HCT116 (cell line): ENCODE data around the gene SLC6A3. TPM values are rescaled to one million over a fixed set of nuclear protein-coding genes. Genes with fewer than 3 reads are reported as not detected.

Experiments used
- ATAC-seq: fragments of 200-7000 bp; cut with Tn5 transposase; 2 replicates; pipeline ENCODE4 v1.9.1; 2020; ENCODE audit warnings: mild to moderate bottlenecking, moderate library complexity
- BruUV-seq: library from RNA; stranded (reverse); fragments of 400-500 nt; replicated peaks from 2 replicates; lab custom pipeline; 2021; lab: Mats Ljungman, UMichigan
- CTCF ChIA-PET: fragments of 300-600 bp; sonication (Branson Sonifier 250); formaldehyde crosslinking; loops from one replicate; lab custom pipeline; 2021; ENCODE audit warnings: antibody characterized with exemption; lab: Charles Lee
- POLR2A ChIA-PET: fragments of 300-600, 350-600 bp; sonication (Branson Sonifier 250); formaldehyde crosslinking; loops from one replicate; lab custom pipeline; 2021; ENCODE audit warnings: antibody characterized with exemption; lab: Charles Lee
- RAD21 ChIA-PET, 2 experiments: fragments of 300-600 bp; sonication (Branson Sonifier 250); formaldehyde crosslinking; loops; one replicate each; lab custom pipeline; 2023; ENCODE audit warnings: low total read pairs in 2 of 2; ENCODE audit not compliant: uncharacterized antibody in 2 of 2, unreplicated experiment in 2 of 2, low non-redundant PET in 1 of 2; lab: Charles Lee
- DNase-seq: peaks from one replicate; pipeline ENCODE4 v3.0.0-alpha.2; 2010; ENCODE audit warnings: low read depth, low spot score
- H2AFZ ChIP-seq: fragments of 200-600 bp; shearing (Covaris generic), sonication (generic); 2 replicates; pipeline ENCODE4 v1.6.1; 2017; ENCODE audit warnings: low read depth, mixed run types, mixed read lengths, antibody characterized with exemption, low read length; ENCODE audit not compliant: poor library complexity, severe bottlenecking
- H3K27ac ChIP-seq: 2 replicates; pipeline ENCODE4 v1.5.1; 2012; ENCODE audit warnings: low read depth, low read length
- H3K27me3 ChIP-seq: fragments of 200-600 bp; sonication (generic); 2 replicates; pipeline ENCODE4 v1.6.1; 2016; ENCODE audit warnings: mixed run types, low read length, mixed read lengths; ENCODE audit not compliant: insufficient read depth
- H3K36me3 ChIP-seq, 2 experiments: fragments of 200-500 bp in 1 of 2; fragments of 200-600 bp in 1 of 2; sonication (Bioruptor generic) in 1 of 2; sonication (generic) in 1 of 2; 2 replicates each; pipeline versions ENCODE4 v1.5.1 to v1.6.1; 2014 to 2016; ENCODE audit warnings: low read length in 2 of 2, inconsistent platforms in 1 of 2, mixed read lengths in 1 of 2, mixed run types in 1 of 2; ENCODE audit not compliant: insufficient read depth in 2 of 2, control insufficient read depth in 1 of 2
- H3K4me1 ChIP-seq, 2 experiments: fragments of 200-600 bp in 1 of 2; sonication (generic) in 1 of 2; 2 replicates each; pipeline versions ENCODE4 v1.5.1 to v1.6.1; 2012 to 2017; ENCODE audit warnings: low read length in 2 of 2, inconsistent platforms in 1 of 2, mild to moderate bottlenecking in 1 of 2, mixed read lengths in 1 of 2, mixed run types in 1 of 2, moderate library complexity in 1 of 2; ENCODE audit not compliant: insufficient read depth in 2 of 2, control insufficient read depth in 1 of 2
- H3K4me2 ChIP-seq: fragments of 200-600 bp; sonication (generic); 2 replicates; pipeline ENCODE4 v1.6.1; 2017; ENCODE audit warnings: mixed run types, low read length, mixed read lengths
- H3K4me3 ChIP-seq, 2 experiments: fragments of 200-600 bp in 1 of 2; sonication (generic) in 1 of 2; replicated peaks in 1 of 2; 2 replicates each; pipeline ENCODE4 v1.5.1; 2011 to 2016; ENCODE audit warnings: low read length in 2 of 2, control low read depth in 1 of 2, low read depth in 1 of 2, mild to moderate bottlenecking in 1 of 2, mixed read lengths in 1 of 2, mixed run types in 1 of 2
- H3K79me2 ChIP-seq: fragments of 200-600 bp; sonication (generic); 2 replicates; pipeline ENCODE4 v1.6.1; 2017; ENCODE audit warnings: mild to moderate bottlenecking, mixed run types, low read length, moderate library complexity, mixed read lengths; ENCODE audit not compliant: insufficient read depth
- H3K9ac ChIP-seq: fragments of 200-600 bp; sonication (generic); 2 replicates; pipeline ENCODE4 v1.6.1; 2016; ENCODE audit warnings: low read length, mixed read lengths
- H3K9me2 ChIP-seq: fragments of 200-600 bp; sonication (generic), shearing (Covaris generic); 2 replicates; pipeline ENCODE4 v1.6.1; 2017; ENCODE audit warnings: mixed run types, mild to moderate bottlenecking, moderate library complexity; ENCODE audit not compliant: insufficient read depth
- H3K9me3 ChIP-seq, 2 experiments: fragments of 200-500 bp in 1 of 2; fragments of 200-600 bp in 1 of 2; sonication (Bioruptor generic) in 1 of 2; sonication (generic) in 1 of 2; 2 replicates each; pipeline ENCODE4 v1.6.1; 2014 to 2017; ENCODE audit warnings: low read length in 2 of 2, mixed read lengths in 2 of 2, inconsistent platforms in 1 of 2, low read depth in 1 of 2, mild to moderate bottlenecking in 1 of 2, mixed run types in 1 of 2, moderate library complexity in 1 of 2; ENCODE audit not compliant: control insufficient read depth in 1 of 2, insufficient read depth in 1 of 2
- H4K20me1 ChIP-seq: fragments of 200-600 bp; sonication (generic), shearing (Covaris generic); 2 replicates; pipeline ENCODE4 v1.6.1; 2017; ENCODE audit warnings: mixed run types, mild to moderate bottlenecking, moderate library complexity; ENCODE audit not compliant: insufficient read depth
- EGR1 ChIP-seq: IDR thresholded peaks from 2 replicates; pipeline ENCODE4 v1.6.1; 2012; ENCODE audit warnings: low read depth
- ELF1 ChIP-seq: IDR thresholded peaks from 2 replicates; pipeline ENCODE4 v1.6.1; 2012; ENCODE audit warnings: low read depth, borderline replicate concordance
- EZH2phosphoT487 ChIP-seq: fragments of 200-600 bp; IDR thresholded peaks from 2 replicates; pipeline ENCODE4 v1.6.1; 2018; ENCODE audit warnings: antibody characterized with exemption, borderline replicate concordance
- FOSL1 ChIP-seq: IDR thresholded peaks from 2 replicates; pipeline ENCODE4 v1.6.1; 2012; ENCODE audit warnings: low read depth
- JUND ChIP-seq: IDR thresholded peaks from 2 replicates; pipeline ENCODE4 v1.6.1; 2012
- POLR2AphosphoS5 ChIP-seq: IDR thresholded peaks from 2 replicates; pipeline ENCODE4 v1.6.1; 2011; ENCODE audit warnings: mild to moderate bottlenecking, low read depth, low read length, moderate library complexity
- RAD21 ChIP-seq: IDR thresholded peaks from 2 replicates; pipeline ENCODE4 v1.6.1; 2012; ENCODE audit warnings: low read depth, mild to moderate bottlenecking
- SIN3A ChIP-seq: IDR thresholded peaks from 2 replicates; pipeline ENCODE4 v1.6.1; 2012; ENCODE audit warnings: low read depth
- SP1 ChIP-seq: IDR thresholded peaks from 2 replicates; pipeline ENCODE4 v1.6.1; 2012; ENCODE audit warnings: low read depth
- SRF ChIP-seq: IDR thresholded peaks from 2 replicates; pipeline ENCODE4 v1.6.1; 2012; ENCODE audit warnings: low read depth
- YY1 ChIP-seq: IDR thresholded peaks from 2 replicates; pipeline ENCODE4 v1.6.1; 2011; ENCODE audit warnings: low read length, low read depth, moderate library complexity, mild to moderate bottlenecking; ENCODE audit not compliant: insufficient replicate concordance; ENCODE audit errors: extremely low read depth
- ZNF274 ChIP-seq: fragments of 200-500 bp; sonication (Bioruptor generic); IDR thresholded peaks from 2 replicates; pipeline ENCODE4 v1.6.1; 2014; ENCODE audit warnings: mild to moderate bottlenecking, low read depth, low read length, inconsistent platforms
- intact Hi-C: fragments of 100-400 bp; cut with micrococcal nuclease; formaldehyde crosslinking; loops from 2 replicates; pipeline ENCODE4 v1.10.0; 2022
- total RNA-seq: library from RNA; stranded (reverse); gene quantifications from one replicate; pipeline ENCODE4 v1.2.1, GENCODE V29; 2021; ENCODE audit not compliant: unreplicated experiment
- TF ChIP-seq, protein P1 (sequence below): IDR thresholded peaks from 2 replicates; pipeline ENCODE4 v1.6.1; 2012
- TF ChIP-seq, protein P2 (sequence below), 3 experiments: fragments of 200-600 bp in 1 of 3; sonication (generic) in 1 of 3; IDR thresholded peaks in 2 of 3; conservative IDR thresholded peaks in 1 of 3; 2 replicates each; pipeline ENCODE4 v1.5.1; 2012 to 2017; ENCODE audit warnings: low read depth in 2 of 3, low read length in 2 of 3, antibody characterized with exemption in 1 of 3, borderline replicate concordance in 1 of 3, control low read depth in 1 of 3, mild to moderate bottlenecking in 1 of 3, mixed read lengths in 1 of 3, mixed run types in 1 of 3, moderate library complexity in 1 of 3; ENCODE audit not compliant: insufficient read depth in 1 of 3
- TF ChIP-seq, protein P3 (sequence below): IDR thresholded peaks from 2 replicates; pipeline ENCODE4 v1.6.1; 2012; ENCODE audit warnings: low read depth

The SLC6A3 gene
- total RNA-seq, 1 experiment from 2014 or later, result not detected

DNA sequence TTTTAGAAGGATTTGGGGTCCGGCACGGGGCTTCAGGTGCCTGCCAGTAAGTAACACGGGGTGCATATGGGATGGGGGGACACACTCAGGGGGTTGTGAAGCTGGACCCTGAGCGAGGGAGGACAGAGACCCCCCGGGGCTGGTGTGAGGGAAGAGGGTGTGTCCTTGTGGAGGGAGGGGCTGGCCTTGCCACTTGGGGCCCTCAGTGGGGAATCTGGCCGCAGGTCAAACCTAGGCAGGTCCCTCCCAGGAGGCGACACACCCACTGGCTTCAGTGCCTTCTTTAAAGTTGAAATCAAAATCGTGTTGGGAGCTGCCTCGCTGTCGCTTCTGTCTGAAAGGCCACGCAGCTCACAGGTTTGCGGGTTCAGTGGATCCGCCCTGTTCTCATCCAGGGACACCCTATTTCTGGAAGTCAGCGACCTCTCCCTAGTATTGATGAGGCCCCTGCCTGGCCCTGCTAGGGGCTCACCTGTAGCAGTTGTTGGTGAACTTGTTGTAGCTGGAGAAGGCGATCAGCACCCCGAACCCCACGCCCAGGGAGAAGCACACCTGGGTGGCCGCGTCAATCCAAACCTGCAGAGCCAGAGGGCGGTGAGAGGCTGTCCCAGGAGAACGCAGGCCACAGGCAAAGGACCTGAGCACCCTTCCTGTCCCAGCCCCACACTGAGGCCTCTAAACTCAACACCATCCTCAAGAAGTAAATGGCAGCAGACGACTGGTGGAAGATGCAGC is 29.4 kb downstream of the SLC6A3 start:
- no peak overlapping the region for H2AFZ ChIP-seq
- H3K9me2 ChIP-seq, result no peaks in the 10 kb centered on the region
- no peaks in the 10 kb centered on the region for H3K9me3 ChIP-seq
- ChIA-PET CTCF (no interaction called here), RAD21 (no interaction called here), POLR2A (no interaction called here)
- no peak for DNase-seq
- no peak overlapping the region for H3K4me3 ChIP-seq
- no peaks in the 10 kb centered on the region for H3K36me3 ChIP-seq
- TF ChIP-seq EGR1, result no peak
- no peak for TF ChIP-seq JUND
- TF ChIP-seq POLR2AphosphoS5, result no peak
- no peak for TF ChIP-seq RAD21
- TF ChIP-seq, protein P1, sequence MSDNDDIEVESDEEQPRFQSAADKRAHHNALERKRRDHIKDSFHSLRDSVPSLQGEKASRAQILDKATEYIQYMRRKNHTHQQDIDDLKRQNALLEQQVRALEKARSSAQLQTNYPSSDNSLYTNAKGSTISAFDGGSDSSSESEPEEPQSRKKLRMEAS, result no peak
- no peak for TF ChIP-seq FOSL1
- TF ChIP-seq SIN3A, result no peak
- no peak for TF ChIP-seq SP1
- TF ChIP-seq, protein P2, sequence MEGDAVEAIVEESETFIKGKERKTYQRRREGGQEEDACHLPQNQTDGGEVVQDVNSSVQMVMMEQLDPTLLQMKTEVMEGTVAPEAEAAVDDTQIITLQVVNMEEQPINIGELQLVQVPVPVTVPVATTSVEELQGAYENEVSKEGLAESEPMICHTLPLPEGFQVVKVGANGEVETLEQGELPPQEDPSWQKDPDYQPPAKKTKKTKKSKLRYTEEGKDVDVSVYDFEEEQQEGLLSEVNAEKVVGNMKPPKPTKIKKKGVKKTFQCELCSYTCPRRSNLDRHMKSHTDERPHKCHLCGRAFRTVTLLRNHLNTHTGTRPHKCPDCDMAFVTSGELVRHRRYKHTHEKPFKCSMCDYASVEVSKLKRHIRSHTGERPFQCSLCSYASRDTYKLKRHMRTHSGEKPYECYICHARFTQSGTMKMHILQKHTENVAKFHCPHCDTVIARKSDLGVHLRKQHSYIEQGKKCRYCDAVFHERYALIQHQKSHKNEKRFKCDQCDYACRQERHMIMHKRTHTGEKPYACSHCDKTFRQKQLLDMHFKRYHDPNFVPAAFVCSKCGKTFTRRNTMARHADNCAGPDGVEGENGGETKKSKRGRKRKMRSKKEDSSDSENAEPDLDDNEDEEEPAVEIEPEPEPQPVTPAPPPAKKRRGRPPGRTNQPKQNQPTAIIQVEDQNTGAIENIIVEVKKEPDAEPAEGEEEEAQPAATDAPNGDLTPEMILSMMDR (IDR thresholded peaks at IDR 0.05 in 2 of 3, conservative IDR thresholded peaks at IDR 0.05 in 1 of 3; ENCODE audit: borderline replicate concordance in 1 of 3, insufficient read depth in 1 of 3, low read depth in 2 of 3, low read length in 2 of 3), result no peak
- no peak for TF ChIP-seq YY1
- TF ChIP-seq, protein P3, sequence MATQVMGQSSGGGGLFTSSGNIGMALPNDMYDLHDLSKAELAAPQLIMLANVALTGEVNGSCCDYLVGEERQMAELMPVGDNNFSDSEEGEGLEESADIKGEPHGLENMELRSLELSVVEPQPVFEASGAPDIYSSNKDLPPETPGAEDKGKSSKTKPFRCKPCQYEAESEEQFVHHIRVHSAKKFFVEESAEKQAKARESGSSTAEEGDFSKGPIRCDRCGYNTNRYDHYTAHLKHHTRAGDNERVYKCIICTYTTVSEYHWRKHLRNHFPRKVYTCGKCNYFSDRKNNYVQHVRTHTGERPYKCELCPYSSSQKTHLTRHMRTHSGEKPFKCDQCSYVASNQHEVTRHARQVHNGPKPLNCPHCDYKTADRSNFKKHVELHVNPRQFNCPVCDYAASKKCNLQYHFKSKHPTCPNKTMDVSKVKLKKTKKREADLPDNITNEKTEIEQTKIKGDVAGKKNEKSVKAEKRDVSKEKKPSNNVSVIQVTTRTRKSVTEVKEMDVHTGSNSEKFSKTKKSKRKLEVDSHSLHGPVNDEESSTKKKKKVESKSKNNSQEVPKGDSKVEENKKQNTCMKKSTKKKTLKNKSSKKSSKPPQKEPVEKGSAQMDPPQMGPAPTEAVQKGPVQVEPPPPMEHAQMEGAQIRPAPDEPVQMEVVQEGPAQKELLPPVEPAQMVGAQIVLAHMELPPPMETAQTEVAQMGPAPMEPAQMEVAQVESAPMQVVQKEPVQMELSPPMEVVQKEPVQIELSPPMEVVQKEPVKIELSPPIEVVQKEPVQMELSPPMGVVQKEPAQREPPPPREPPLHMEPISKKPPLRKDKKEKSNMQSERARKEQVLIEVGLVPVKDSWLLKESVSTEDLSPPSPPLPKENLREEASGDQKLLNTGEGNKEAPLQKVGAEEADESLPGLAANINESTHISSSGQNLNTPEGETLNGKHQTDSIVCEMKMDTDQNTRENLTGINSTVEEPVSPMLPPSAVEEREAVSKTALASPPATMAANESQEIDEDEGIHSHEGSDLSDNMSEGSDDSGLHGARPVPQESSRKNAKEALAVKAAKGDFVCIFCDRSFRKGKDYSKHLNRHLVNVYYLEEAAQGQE, result no peak
- no peak for TF ChIP-seq ELF1
- TF ChIP-seq ZNF274, result no peak
- no peak for TF ChIP-seq SRF
- no peak for TF ChIP-seq EZH2phosphoT487
- H3K4me1 ChIP-seq, result no peaks in the 10 kb centered on the region
- no TSS peak for BruUV-seq
- no peak overlapping the region for H3K4me2 ChIP-seq
- no peak overlapping the region for H3K27ac ChIP-seq
- no peak overlapping the region for H3K9ac ChIP-seq
- no peaks in the 10 kb centered on the region for H3K79me2 ChIP-seq
- ATAC-seq, result no peak
- intact Hi-C loops, result no loop called here
- H3K27me3 ChIP-seq, result no peaks in the 10 kb centered on the region
- H4K20me1 ChIP-seq, result no peaks in the 10 kb centered on the region
